HG02642 (cell line): ENCODE measurements around the gene PDGFB.
"Not testable (repeated sequence)": the region's sequence is repeated elsewhere in the genome, so short reads cannot be mapped to it uniquely, and the experiment has no call there.

ENCODE experiments used
- ATAC-seq: cut with Tn5 transposase; IDR thresholded peaks from one replicate; pipeline ENCODE4 v1.9.1; 2021; ENCODE audit warnings: mild to moderate bottlenecking; ENCODE audit not compliant: unreplicated experiment, poor library complexity

PDGFB gene

DNA sequence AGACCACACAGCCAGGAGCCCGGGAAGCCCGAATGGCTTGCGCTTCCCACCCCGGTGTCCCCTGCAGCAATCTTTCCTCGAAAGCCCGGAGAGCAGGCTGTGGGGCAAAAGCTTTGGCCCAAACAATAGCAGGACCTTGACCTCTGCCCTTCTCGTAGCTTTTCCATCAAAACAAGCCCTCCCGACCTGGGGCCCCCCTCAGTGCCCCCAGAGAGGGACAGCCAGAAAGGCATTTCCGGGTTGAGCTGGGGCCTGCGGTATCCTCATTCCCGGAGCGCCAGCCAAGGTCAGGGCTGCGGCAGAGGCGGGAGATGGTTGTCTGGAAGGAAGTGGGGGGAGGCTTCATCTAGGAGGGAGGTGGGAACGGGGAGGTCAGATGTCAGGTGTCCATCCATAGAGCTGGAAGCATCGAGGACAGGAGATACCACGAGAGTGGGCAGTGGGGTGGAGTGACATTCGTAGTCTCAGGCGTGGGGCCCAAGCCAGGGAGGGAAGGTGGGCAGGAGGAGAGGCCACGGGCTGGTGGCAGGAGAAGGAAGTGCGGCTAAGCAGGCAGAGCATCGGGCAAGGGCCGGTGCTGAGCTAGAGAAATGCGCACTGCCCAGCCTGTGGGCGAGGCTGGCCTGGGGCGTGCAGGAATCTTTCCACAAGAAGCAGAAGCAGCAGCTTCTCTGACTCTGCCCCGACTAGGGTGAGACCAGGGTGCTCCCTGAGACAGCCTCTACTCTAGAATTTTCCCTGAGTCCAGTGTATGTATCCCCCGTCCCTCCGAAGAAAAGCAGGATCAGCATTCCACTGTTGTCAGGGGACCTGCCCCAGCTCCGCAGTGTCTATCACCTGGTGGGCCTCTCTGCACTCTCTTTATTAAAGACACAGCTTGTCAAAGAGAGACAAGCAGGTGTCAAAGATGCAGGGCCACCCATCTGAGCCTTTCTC lies 14.3 kb downstream of the PDGFB start:
- ATAC-seq: no peak

DNA sequence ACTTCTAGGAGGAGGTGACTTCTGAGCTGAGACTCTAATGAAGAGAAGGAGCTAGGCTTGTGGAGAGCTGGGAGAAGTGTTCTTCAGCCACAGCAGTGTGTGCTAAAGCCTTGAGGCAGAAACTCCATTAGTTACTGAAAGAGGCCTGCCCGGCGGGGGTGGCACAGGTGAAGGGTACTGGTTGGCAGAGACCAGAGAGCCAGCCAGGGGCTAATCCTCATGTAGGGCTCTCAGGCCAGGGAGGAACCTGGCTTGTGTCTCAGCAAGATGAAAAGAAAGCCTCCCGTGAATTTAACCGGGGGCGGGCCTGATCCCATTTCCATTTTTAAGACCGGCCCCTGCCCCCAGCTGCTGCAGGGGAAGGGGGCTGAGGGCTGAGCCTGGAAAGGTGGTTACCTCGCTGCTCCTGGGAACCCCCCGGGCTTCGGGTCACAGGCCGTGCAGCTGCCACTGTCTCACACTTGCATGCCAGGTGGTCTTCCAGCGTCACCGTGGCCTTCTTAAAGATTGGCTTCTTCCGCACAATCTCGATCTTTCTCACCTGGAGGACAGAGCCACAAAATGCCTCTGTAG lies 15.0 kb downstream of the PDGFB start:
- no peak for ATAC-seq

GRCh38 chr22:39229075-39229474 lies 15.7 kb downstream of the PDGFB start:
- no peak for ATAC-seq

DNA sequence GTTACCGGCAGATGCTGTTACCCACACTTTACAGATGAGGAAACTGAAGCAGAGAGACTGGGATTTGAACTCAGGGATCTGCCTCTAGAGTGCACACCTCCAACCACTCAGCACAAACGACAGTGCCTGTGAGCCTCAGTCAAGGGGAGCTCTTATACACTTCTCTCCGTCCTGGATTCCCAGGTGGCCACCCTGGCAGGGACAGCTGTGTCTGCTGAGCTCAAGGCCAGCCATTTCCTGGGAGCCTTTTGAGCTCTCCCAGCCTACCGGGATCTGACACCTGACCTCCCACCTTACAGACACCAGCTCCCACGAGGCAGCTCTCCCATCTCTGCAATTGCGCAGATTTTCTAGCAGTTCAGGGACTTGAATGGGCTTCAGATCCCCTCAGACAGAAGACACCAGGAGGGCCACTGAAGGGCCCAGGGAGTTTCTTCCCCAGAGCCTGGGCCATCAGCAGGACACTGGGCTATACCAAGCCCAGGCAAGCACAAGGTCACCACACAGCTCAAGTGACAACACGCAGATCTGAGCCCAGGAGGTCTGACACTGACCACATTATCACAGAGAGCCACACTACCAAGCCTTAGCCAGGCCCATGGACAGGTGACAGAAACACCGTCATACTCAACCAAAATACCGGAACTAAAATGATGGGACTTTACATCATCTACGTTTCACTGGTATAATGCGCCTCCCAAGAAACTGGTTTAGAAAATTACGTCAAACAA lies 17.1 kb downstream of the PDGFB start:
- no peak for ATAC-seq

GRCh38 chr22:39226353-39226752 lies 18.4 kb downstream of the PDGFB start:
- no peak for ATAC-seq

GRCh38 chr22:39225591-39225990 lies 19.2 kb downstream of the PDGFB start:
- no peak for ATAC-seq

DNA sequence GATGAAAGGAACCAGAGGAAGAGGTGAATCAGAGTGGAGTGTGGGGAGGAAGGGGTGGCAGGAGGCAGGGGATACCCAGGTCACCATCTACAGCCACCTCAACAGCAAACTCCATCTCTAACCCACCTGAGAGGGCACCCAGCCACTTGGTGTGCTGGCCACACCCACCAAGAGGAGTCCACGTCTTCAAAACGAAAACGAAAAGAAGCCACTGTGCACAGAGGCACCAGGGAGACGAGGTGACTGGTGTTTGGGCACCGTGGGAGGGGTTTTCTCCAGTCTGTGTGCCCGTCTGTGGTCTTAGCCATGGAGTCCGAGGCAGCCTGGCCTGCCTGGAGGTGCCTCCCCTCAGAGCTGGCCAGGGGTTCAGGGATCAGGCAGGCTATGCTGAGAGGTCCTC lies 20.2 kb downstream of the PDGFB start:
- no peak for ATAC-seq

DNA sequence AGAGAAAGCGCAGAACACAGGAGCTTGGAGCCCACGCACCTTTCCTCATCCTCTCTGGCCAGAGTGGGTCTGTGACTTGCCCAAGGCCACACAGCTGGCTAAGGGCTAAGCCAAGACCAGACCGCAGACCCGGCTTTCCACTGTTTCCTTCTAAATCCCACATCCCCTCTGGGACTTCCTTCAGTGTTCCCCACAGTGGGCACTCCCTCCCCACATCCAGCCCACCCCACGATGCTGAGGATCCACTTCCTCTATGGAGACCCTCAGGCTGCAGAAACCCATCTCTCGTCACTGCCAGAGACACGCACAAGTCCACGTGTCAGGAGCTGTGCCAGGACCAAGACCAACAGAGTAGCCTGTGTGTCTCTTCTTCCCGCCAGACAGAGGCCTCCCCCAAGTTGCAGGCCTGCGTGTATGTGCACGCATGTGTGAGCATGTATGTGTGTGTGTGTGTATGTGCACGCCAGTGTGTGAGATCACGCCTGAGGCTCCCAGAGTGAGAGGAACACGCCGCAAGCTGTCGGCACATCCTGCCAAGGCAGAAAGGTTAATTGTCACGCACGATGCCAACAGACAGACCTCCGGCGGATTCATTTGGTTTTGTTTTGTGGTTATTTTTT lies 21.6 kb downstream of the PDGFB start:
- no peak for ATAC-seq

DNA sequence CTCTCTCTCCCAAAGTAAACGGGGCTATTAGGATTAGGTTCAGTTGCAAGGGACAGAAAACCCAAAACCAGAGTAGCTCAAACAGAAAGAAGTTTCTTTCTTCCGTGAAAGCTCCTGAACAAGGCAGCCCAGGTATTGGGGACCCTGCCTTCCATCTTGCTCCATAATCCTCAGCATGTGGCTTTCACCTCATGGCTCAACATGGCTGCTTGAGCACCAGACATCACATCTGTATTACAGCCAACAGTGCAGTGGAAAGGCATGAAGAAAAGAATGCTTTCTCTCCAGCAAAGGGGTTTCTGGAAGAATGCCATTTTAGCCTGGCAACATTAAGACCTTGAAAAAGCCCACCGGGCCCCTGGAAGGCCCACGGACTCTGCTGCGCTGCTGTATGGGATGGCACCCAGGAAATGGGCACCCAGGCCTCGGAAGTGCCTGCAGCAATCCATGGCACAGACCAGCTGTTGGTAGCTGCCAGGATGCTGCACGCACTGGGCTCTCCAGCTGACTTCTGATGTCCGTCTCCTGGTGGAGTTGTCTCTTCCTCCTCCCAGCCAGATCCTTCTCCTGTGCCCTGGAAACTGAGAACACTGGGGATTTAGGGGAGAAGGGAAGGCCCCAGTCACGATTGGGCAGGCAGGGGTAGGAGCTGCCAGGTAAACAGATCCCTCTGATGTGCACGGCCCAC lies 22.6 kb downstream of the PDGFB start:
- ATAC-seq: no peak

- no peak for ATAC-seq
These were observed 23.6 kb downstream of the PDGFB start for GRCh38 chr22:39220890-39221850.

DNA sequence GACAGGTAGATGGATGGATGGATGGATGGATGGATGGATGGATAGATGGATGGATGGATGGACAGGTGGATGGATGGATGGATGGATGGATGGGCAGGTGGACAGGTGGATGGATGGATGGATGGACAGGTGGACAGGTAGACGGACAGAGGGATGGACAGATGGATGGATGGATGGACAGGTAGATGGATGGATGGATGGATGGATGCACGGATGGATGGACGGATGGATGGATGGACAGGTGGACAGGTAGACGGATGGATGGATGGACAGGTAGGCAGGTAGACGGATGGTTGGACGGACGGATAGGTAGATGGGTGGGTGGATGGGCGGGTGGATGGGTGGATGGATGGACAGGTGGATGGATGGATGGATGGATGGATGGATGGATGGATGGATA lies 24.3 kb downstream of the PDGFB start:
- no peak for ATAC-seq

DNA sequence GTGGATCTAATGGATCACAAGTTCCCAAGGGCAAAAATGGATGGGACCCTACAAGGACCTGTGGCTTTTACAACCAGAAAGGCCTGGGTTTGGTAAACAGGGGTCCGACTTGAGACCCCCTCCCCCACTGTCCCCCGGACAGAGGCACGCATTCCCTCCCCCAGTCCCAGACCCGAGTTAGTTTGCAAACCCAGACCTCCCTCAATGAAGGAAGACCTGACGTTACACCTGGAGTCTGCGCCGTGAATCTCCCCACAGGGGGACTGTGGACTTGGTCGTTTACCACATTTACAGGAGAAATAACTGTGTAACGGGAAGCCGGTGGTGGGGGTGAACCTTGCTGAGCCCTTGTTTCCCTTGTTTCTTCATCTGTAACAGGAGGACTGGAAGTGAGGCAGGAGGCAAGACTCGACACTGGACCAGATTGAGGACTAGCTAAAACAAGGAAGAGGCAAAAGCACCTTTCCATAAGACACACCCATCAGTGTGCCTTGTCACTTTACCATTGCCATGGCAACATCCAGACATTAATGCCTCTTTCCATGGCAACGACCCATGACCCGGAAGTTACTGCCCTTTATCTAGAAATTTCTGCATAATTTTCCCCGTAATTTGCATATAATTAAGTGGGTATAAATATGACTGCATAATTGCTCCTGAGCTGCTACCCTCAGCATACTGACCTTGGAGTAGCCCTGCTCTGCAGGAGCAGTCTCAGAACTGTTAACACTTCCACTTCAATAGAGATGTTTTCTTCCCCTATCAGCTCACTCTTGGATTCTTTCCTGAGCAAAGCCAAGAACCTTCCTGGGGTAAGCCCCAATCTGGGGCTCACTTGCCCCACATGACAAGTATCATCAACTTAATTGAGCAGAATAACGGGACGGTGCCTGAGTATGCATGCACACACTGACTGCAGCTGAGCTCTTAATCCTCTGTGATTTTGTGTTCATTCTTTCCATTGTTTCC lies 25.4 kb downstream of the PDGFB start:
- ATAC-seq: no peak

- not testable (repeated sequence) for ATAC-seq
These were observed 26.4 kb downstream of the PDGFB start for GRCh38 chr22:39218432-39218831.

DNA sequence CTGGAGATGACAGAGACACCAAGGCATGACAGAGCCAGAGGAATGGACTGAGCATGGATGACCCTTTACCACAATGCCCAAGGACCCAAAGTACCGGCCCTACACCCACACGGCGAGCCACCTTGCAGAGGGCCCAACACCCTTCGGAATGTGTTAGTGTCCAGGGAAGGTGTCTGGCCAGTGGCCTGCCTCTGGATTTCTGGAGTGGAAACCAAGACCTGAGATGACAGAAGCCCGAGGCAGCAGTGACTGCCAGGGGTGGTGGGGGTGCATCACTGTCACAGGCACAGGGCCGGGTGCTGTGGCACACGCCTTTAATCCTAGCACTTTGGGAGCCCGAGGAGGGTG lies 28.7 kb downstream of the PDGFB start:
- no peak for ATAC-seq

DNA sequence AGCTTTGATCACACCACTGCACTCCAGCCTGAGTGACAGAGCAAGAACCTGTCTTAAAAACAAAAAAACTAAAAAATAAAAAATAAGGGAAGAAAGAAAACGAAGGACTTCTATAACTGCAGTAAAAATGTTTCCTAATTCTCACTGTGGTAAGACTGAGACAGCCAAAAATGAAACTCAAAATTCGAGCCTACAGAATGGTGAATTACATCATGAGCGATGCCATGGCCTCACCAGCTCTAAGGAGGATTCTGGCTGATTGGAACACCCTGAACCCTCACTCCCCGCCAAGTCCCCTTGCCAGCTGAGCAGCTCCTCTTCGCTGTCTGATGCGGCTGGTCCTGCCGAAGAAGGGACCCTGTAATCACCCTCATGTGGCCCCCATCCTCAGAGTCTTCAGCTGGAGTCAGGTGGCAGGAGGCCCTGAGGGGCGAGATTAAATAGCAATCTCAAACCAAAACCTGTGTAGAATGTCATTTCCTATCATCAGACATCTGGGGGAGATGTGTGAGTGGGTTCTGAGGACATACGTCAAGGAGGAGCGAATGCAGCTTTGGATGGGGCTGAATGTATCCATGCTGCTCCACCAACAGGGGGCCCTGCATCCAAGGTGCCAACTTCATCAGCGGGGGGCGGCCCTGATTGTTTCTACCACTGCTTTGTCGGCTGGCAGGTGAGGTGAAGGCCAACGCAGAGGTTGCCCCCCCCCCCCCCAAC lies 29.2 kb downstream of the PDGFB start:
- ATAC-seq: no peak

GRCh38 chr22:39215070-39215396 lies 29.7 kb downstream of the PDGFB start:
- ATAC-seq: no peak

DNA sequence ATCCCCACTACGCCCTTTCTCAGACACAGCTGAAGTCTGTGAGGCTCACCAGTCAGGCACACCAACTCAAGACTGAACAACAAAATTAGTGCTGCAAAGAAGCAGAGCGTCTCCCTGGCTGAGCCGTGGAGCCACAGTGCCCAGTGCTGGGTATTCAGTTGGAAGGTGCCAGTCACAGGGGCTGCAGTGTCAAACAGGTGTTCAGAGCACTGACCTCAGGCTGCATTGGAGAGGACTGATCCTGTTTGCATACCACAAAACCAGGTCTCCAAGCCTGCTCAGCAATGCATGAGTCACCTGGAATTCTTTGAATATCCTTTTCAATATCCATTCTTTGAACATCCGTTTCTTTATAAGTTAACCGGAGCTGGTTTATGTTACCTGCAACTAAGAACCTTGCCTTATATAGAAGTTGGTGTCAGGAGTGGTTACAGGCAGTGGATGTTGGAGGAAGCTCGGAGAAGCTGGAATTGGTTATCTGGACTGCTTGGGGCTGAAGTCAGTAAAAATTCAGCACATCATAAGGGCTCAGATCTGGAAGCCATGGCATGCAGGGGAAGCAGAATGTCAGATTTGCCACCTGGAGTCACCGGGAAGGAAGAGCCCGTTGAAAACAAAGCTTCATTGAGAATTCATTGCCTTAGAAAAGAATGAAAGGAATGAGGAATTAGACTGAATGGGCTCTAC lies 30.3 kb downstream of the PDGFB start:
- no peak for ATAC-seq
